HEK293 (cell line): Measurements from ENCODE around the gene TNS3.
"Not testable (repeated sequence)": the region's sequence is repeated elsewhere in the genome, so short reads cannot be mapped to it uniquely, and the experiment has no call there.

Experiments
- CTCF ChIA-PET: fragments of 350-600 bp; formaldehyde crosslinking; extraction: SDS; loops from one replicate; lab custom pipeline; 2021; ENCODE audit warnings: antibody characterized with exemption; lab: Yijun Ruan, JAX
- POLR2A ChIA-PET: fragments of 300-600 bp; formaldehyde crosslinking; extraction: SDS; loops from one replicate; lab custom pipeline; 2020; ENCODE audit warnings: antibody characterized with exemption, inconsistent platforms; lab: Yijun Ruan, JAX
- H3K27ac ChIP-seq: fragments of 200-500 bp; sonication (Bioruptor generic); 2 replicates; pipeline ENCODE4 v1.5.1; 2014; ENCODE audit warnings: low read depth, low read length, control low read depth, inconsistent platforms; ENCODE audit errors: extremely low read depth
- H3K36me3 ChIP-seq, 2 experiments: fragments of 200-500 bp in 1 of 2; sonication (Bioruptor generic) in 1 of 2; 1 replicate in 1 of 2; 2 replicates in 1 of 2; pipeline ENCODE4 v1.5.1; 2014 to 2017; ENCODE audit warnings: inconsistent platforms in 2 of 2, low read length in 2 of 2; ENCODE audit not compliant: control insufficient read depth in 2 of 2, insufficient read depth in 1 of 2
- H3K4me1 ChIP-seq: fragments of 200-500 bp; sonication (Bioruptor generic); 2 replicates; pipeline ENCODE4 v1.5.1; 2014; ENCODE audit warnings: mild to moderate bottlenecking, low read length, inconsistent platforms; ENCODE audit not compliant: control insufficient read depth, insufficient read depth
- H3K4me3 ChIP-seq: 2 replicates; pipeline ENCODE4 v1.5.1; 2011; ENCODE audit warnings: low read depth, mild to moderate bottlenecking, control low read depth, low read length, moderate library complexity
- H3K9me3 ChIP-seq: fragments of 200-500 bp; sonication (Bioruptor generic); 2 replicates; pipeline ENCODE4 v1.5.1; 2014; ENCODE audit warnings: low read depth, low read length, inconsistent platforms; ENCODE audit not compliant: control insufficient read depth, insufficient read depth
- BCL11A ChIP-seq: fragments of 450-650 bp; formaldehyde crosslinking; IDR thresholded peaks from 2 replicates; pipeline ENCODE4 v1.5.1; 2016; ENCODE audit warnings: low read depth, missing biosample characterization, missing genetic modification characterization
- GLIS1 ChIP-seq: fragments of 450-650 bp; formaldehyde crosslinking; IDR thresholded peaks from 2 replicates; pipeline ENCODE4 v1.5.1; 2016; ENCODE audit warnings: missing biosample characterization, missing genetic modification characterization
- GLIS2 ChIP-seq: fragments of 450-650 bp; formaldehyde crosslinking; IDR thresholded peaks from 2 replicates; pipeline ENCODE4 v1.5.1; 2016; ENCODE audit warnings: missing biosample characterization, missing genetic modification characterization
- HOXC10 ChIP-seq: sonication (generic); formaldehyde crosslinking; IDR thresholded peaks from 2 replicates; pipeline ENCODE4 v1.8.1; 2023; ENCODE audit warnings: mild to moderate bottlenecking, missing genetic modification reagents
- INSM2 ChIP-seq: fragments of 450-650 bp; formaldehyde crosslinking; IDR thresholded peaks from 2 replicates; pipeline ENCODE4 v1.5.1; 2016; ENCODE audit warnings: missing biosample characterization, missing genetic modification characterization
- KLF8 ChIP-seq: fragments of 450-650 bp; formaldehyde crosslinking; IDR thresholded peaks from 2 replicates; pipeline ENCODE4 v1.5.1; 2016; ENCODE audit warnings: missing biosample characterization, missing genetic modification characterization
- REPIN1 ChIP-seq: fragments of 450-650 bp; formaldehyde crosslinking; IDR thresholded peaks from 2 replicates; pipeline ENCODE4 v1.5.1; 2017; ENCODE audit warnings: missing biosample characterization, missing genetic modification characterization, low read depth
- SCRT1 ChIP-seq: fragments of 450-650 bp; formaldehyde crosslinking; IDR thresholded peaks from 2 replicates; pipeline ENCODE4 v1.5.1; 2016; ENCODE audit warnings: missing biosample characterization, missing genetic modification characterization, borderline replicate concordance
- YY1 ChIP-seq: fragments of 450-650 bp; formaldehyde crosslinking; IDR thresholded peaks from 2 replicates; pipeline ENCODE4 v1.5.1; 2018; ENCODE audit warnings: missing biosample characterization, missing genetic modification characterization
- ZNF350 ChIP-seq: fragments of 450-650 bp; formaldehyde crosslinking; IDR thresholded peaks from 2 replicates; pipeline ENCODE4 v1.5.0; 2017; ENCODE audit warnings: missing biosample characterization, mild to moderate bottlenecking, missing genetic modification characterization
- ZNF530 ChIP-seq: fragments of 450-650 bp; formaldehyde crosslinking; IDR thresholded peaks from 2 replicates; pipeline ENCODE4 v1.5.1; 2016; ENCODE audit warnings: low read depth, missing biosample characterization, missing genetic modification characterization
- ZNF621 ChIP-seq: fragments of 450-650 bp; formaldehyde crosslinking; IDR thresholded peaks from 2 replicates; pipeline ENCODE4 v1.5.1; 2017; ENCODE audit warnings: missing biosample characterization, missing genetic modification characterization
- ZNF624 ChIP-seq: fragments of 450-650 bp; formaldehyde crosslinking; IDR thresholded peaks from 2 replicates; pipeline ENCODE4 v1.5.1; 2017; ENCODE audit warnings: missing biosample characterization, missing genetic modification characterization
- ZNF658 ChIP-seq: fragments of 450-650 bp; formaldehyde crosslinking; IDR thresholded peaks from 2 replicates; pipeline ENCODE4; 2016; ENCODE audit warnings: missing biosample characterization, missing genetic modification characterization
- ZNF843 ChIP-seq: fragments of 450-650 bp; formaldehyde crosslinking; IDR thresholded peaks from 2 replicates; pipeline ENCODE4 v1.5.1; 2016; ENCODE audit warnings: missing biosample characterization, missing genetic modification characterization
- TF ChIP-seq, protein P1 (sequence below): fragments of 450-650 bp; formaldehyde crosslinking; IDR thresholded peaks from 2 replicates; pipeline ENCODE4 v1.5.1; 2016; ENCODE audit warnings: missing biosample characterization, missing genetic modification characterization
- TF ChIP-seq, protein P2 (sequence below): fragments of 450-650 bp; formaldehyde crosslinking; IDR thresholded peaks from 2 replicates; pipeline ENCODE4 v1.5.1; 2016; ENCODE audit warnings: missing biosample characterization, missing genetic modification characterization
- TF ChIP-seq, protein P3 (sequence below): fragments of 450-650 bp; formaldehyde crosslinking; IDR thresholded peaks from 2 replicates; pipeline ENCODE4 v1.5.1; 2016; ENCODE audit warnings: missing biosample characterization, missing genetic modification characterization

TNS3 gene

DNA sequence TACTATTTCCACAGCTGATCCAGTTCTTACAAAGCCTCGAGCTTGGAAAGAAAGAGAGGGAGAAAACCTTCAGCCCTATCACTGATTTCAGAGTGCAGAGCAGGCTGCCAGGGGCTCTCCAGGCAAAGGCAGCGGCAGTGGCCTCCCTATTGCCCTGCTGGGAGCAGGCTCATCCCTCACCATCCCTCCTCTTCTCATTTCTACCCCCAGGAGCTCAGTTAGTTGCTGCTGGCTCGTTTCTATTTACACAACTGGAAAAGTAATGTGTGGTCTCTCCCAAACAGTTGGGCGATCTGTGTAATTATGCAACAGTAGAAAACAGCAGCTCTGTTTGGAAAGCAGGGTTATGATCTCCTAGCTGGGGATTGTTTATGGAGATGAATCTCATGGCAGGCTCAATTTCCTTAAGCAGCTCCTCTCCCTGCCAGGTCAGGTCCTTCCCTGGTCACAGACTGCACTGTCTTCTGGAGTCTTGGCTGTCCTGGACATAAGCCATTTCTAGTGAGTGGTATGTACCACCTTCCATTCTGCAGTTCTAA lies 28.7 kb upstream of the TNS3 start:
- H3K4me3 ChIP-seq, result no peak overlapping the region
- no peak overlapping the region for H3K27ac ChIP-seq
- no peaks in the 10 kb centered on the region for H3K4me1 ChIP-seq
- CTCF ChIA-PET, result interaction anchor here (0.7 kb wide), 1 partner anchor 73 kb away, joined by 3 read pairs; no protein-coding TSS in a partner anchor
- H3K9me3 ChIP-seq, result no peaks in the 10 kb centered on the region
- H3K36me3 ChIP-seq, result no peaks in the 10 kb centered on the region
- no peak for TF ChIP-seq ZNF530 (tag by site-specific recombination)
- TF ChIP-seq ZNF658 (tag by site-specific recombination), result no peak
- peak; percentile 80 for TF ChIP-seq GLIS1 (tag by site-specific recombination)
- POLR2A ChIA-PET, result no interaction called here

- no peak overlapping the region for H3K4me3 ChIP-seq
- TF ChIP-seq, protein P1, sequence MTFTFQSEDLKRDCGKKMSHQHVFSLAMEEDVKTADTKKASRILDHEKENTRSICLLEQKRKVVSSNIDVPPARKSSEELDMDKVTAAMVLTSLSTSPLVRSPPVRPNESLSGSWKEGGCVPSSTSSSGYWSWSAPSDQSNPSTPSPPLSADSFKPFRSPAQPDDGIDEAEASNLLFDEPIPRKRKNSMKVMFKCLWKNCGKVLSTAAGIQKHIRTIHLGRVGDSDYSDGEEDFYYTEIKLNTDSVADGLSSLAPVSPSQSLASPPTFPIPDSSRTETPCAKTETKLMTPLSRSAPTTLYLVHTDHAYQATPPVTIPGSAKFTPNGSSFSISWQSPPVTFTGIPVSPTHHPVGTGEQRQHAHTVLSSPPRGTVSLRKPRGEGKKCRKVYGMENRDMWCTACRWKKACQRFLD, result no peak
- no peak for TF ChIP-seq INSM2 (tag by site-specific recombination)
- TF ChIP-seq, protein P2, sequence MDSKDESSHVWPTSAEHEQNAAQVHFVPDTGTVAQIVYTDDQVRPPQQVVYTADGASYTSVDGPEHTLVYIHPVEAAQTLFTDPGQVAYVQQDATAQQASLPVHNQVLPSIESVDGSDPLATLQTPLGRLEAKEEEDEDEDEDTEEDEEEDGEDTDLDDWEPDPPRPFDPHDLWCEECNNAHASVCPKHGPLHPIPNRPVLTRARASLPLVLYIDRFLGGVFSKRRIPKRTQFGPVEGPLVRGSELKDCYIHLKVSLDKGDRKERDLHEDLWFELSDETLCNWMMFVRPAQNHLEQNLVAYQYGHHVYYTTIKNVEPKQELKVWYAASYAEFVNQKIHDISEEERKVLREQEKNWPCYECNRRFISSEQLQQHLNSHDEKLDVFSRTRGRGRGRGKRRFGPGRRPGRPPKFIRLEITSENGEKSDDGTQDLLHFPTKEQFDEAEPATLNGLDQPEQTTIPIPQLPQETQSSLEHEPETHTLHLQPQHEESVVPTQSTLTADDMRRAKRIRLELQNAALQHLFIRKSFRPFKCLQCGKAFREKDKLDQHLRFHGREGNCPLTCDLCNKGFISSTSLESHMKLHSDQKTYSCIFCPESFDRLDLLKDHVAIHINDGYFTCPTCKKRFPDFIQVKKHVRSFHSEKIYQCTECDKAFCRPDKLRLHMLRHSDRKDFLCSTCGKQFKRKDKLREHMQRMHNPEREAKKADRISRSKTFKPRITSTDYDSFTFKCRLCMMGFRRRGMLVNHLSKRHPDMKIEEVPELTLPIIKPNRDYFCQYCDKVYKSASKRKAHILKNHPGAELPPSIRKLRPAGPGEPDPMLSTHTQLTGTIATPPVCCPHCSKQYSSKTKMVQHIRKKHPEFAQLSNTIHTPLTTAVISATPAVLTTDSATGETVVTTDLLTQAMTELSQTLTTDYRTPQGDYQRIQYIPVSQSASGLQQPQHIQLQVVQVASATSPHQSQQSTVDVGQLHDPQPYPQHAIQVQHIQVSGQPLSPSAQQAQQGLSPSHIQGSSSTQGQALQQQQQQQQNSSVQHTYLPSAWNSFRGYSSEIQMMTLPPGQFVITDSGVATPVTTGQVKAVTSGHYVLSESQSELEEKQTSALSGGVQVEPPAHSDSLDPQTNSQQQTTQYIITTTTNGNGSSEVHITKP (tag by site-specific recombination), result no peak
- no peak for TF ChIP-seq ZNF621 (tag by site-specific recombination)
- no peak for TF ChIP-seq YY1 (tag by site-specific recombination)
- TF ChIP-seq, protein P3, sequence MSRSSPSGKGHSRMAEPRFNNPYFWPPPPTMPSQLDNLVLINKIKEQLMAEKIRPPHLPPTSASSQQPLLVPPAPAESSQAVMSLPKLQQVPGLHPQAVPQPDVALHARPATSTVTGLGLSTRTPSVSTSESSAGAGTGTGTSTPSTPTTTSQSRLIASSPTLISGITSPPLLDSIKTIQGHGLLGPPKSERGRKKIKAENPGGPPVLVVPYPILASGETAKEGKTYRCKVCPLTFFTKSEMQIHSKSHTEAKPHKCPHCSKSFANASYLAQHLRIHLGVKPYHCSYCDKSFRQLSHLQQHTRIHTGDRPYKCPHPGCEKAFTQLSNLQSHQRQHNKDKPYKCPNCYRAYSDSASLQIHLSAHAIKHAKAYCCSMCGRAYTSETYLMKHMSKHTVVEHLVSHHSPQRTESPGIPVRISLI (tag by site-specific recombination), result no peak
- TF ChIP-seq ZNF350 (tag by site-specific recombination), result no peak
- TF ChIP-seq ZNF624 (tag by site-specific recombination), result no peak
- TF ChIP-seq KLF8 (tag by site-specific recombination), result no peak
- no peak for TF ChIP-seq GLIS2 (tag by site-specific recombination)
- no peak for TF ChIP-seq REPIN1 (tag by site-specific recombination)
- no peak for TF ChIP-seq HOXC10 (CRISPR knock-in tag)
- no peak for TF ChIP-seq SCRT1
- TF ChIP-seq BCL11A (tag by site-specific recombination), result no peak
- TF ChIP-seq ZNF843 (tag by site-specific recombination), result no peak
- TF ChIP-seq, all 188 proteins: peak for 0
- no peaks in the 10 kb centered on the region for H3K4me1 ChIP-seq
- no peaks in the 10 kb centered on the region for H3K9me3 ChIP-seq
- no peaks in the 10 kb centered on the region for H3K36me3 ChIP-seq
- CTCF ChIA-PET, result interaction anchor here (0.9 kb wide), 1 partner anchor 84 kb away, joined by 4 read pairs; no protein-coding TSS in a partner anchor
- POLR2A ChIA-PET, result no interaction called here
- no peak overlapping the region for H3K27ac ChIP-seq
Observed at GRCh38 chr7:47609803-47610452, 28.0 kb upstream of the TNS3 start.

GRCh38 chr7:47606593-47607046 lies 24.7 kb upstream of the TNS3 start:
- H3K4me1 ChIP-seq, H3K4me3 ChIP-seq, H3K27ac ChIP-seq, POLR2A ChIA-PET, H3K9me3 ChIP-seq, H3K36me3 ChIP-seq: not testable (repeated sequence)
- CTCF ChIA-PET, result interaction anchor here (0.7 kb wide), 1 partner anchor 10 kb away, joined by 3 read pairs; no protein-coding TSS in a partner anchor
